ENCODE results near the gene NXPH3. TPM values are rescaled to one million over a fixed set of nuclear protein-coding genes. Genes with fewer than 3 reads are reported as not detected.

NXPH3 gene
- total and polyA plus RNA-seq, 2 donors (not counting 1 experiment from before 2014, with no cell fraction given), result not detected

DNA sequence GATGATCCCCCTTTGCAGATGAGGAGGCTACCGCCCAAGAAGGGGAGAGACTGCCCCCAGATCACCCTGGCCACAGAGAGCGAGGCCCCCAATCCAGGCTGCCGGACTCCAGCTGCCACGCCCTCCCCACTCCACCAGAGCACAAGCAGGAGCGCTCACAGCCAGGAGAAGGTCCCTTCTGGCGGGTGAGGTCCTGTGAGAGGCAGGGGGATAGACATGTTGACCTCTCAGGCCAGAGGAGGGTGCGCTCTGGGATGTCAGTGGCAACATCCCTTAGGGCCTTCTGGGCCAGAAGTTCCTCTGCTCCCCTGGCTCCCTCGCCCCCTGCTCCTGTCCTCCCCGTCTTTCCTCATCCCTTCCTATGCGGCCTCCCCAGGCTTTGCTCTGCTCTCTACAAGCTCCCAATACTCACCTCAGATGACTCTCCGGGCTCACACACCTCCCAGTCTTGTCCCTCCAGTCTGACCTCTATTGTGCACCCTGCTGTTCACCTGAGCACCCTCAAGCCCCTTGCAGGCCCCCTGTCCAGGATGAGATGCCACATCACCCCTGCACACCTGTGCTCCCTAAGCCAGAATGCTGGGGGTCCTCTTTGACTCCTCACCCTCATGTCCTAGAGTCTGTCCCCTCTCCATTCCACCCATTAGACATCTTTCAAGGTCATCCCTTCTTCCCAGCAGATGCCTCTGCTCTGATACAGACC is 5.0 kb upstream of the NXPH3 start:
- POLR2A ChIA-PET, result no interaction called here

DNA sequence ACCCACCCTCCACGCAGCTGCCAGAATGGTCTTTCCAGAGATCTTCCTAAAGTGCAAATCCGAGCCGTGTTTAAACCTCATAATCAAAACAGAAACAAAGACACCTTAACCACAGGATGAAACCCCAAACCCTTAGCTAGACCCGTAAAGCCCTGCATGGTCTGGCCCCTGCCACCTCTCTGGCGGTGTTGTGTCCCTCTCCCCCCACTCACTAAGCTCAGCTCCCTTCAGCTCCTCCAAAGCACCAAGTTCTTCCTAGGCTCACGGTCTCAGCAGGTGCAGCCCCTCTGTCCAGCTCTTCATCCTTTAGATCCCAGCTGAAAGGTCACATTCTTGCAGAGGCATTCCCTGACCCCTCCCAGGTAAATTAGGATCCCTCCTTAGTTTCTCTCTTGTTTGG is 4.4 kb upstream of the NXPH3 start:
- peaks cover 47% of the 10 kb centered on the region for H3K27me3 Mint-ChIP-seq
- peaks cover 0 to 65% (median 22%) of the 10 kb centered on the region in 4 experiments for H3K27me3 ChIP-seq (replicated peaks in 1 of 4; ENCODE audit: control extremely low read depth in 1 of 4, control insufficient read depth in 3 of 4, insufficient read depth in 4 of 4, low read length in 3 of 4)
- ATAC-seq (ENCODE audit: low read depth), result no peak
- H3K9me3 ChIP-seq (ENCODE audit: control extremely low read depth in 1 of 3, control insufficient read depth in 2 of 3, insufficient read depth in 1 of 3, low read length in 2 of 3), result peaks cover 0 to 6% (median 0%) of the 10 kb centered on the region in 3 donors
- TF ChIP-seq EZH2 (IDR thresholded peaks at IDR 0.05; ENCODE audit: borderline replicate concordance, insufficient read depth, low read depth, low read length, poor library complexity, severe bottlenecking), result no peak
- TF ChIP-seq, protein P1, sequence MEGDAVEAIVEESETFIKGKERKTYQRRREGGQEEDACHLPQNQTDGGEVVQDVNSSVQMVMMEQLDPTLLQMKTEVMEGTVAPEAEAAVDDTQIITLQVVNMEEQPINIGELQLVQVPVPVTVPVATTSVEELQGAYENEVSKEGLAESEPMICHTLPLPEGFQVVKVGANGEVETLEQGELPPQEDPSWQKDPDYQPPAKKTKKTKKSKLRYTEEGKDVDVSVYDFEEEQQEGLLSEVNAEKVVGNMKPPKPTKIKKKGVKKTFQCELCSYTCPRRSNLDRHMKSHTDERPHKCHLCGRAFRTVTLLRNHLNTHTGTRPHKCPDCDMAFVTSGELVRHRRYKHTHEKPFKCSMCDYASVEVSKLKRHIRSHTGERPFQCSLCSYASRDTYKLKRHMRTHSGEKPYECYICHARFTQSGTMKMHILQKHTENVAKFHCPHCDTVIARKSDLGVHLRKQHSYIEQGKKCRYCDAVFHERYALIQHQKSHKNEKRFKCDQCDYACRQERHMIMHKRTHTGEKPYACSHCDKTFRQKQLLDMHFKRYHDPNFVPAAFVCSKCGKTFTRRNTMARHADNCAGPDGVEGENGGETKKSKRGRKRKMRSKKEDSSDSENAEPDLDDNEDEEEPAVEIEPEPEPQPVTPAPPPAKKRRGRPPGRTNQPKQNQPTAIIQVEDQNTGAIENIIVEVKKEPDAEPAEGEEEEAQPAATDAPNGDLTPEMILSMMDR (IDR thresholded peaks at IDR 0.05), result no peak
- 82% methylated on average over 6 of the region's 6 CpGs for WGBS (ENCODE audit: insufficient coverage)
- H3K9me3 Mint-ChIP-seq (ENCODE audit: insufficient read depth), result no peaks in the 10 kb centered on the region
- ChIA-PET CTCF (interaction anchor here (0.8 to 17.7 kb wide), 11 partner anchors 9 to 1267 kb away, joined by 3 to 485 read pairs (median 4); partner anchors contain the start of gene SLC35B1), POLR2A (no interaction called here)
- no peak for DNase-seq
- peaks cover 17 to 28% of the 10 kb centered on the region in 2 donors for H3K4me1 ChIP-seq (ENCODE audit: control insufficient read depth in 2 of 2, insufficient read depth in 2 of 2, low read length in 2 of 2)
- peaks cover 23% of the 10 kb centered on the region for H3K4me1 Mint-ChIP-seq
- no peaks in the 10 kb centered on the region for H4K20me1 ChIP-seq (ENCODE audit: control insufficient read depth, insufficient read depth, low read length, poor library complexity, severe bottlenecking)
- H3K27ac Mint-ChIP-seq, result peak overlapping the region; percentile 42
- no peak overlapping the region for H3K9ac ChIP-seq (ENCODE audit: low read length)
- H3K36me3 ChIP-seq (replicated peaks in 1 of 2; ENCODE audit: control extremely low read depth in 1 of 2, control insufficient read depth in 1 of 2, extremely low read depth in 1 of 2, insufficient read depth in 2 of 2, low read length in 1 of 2), result no peaks in the 10 kb centered on the region
- no peak overlapping the region for H3K27ac ChIP-seq (ENCODE audit: low read length in 2 of 2)
- H3K4me2 ChIP-seq (replicated peaks; ENCODE audit: low read depth, low read length, poor library complexity, severe bottlenecking), result no peak overlapping the region
- H3K4me3 Mint-ChIP-seq, result peak overlapping the region; percentile 88
- no peak overlapping the region for H2AFZ ChIP-seq (ENCODE audit: insufficient read depth, low read depth, low read length, poor library complexity, severe bottlenecking)
- no peaks in the 10 kb centered on the region for H3K79me2 ChIP-seq (ENCODE audit: control insufficient read depth, insufficient read depth, low read length)
- no peak overlapping the region for H3K4me3 ChIP-seq (ENCODE audit: control extremely low read depth in 1 of 5, extremely low read depth in 1 of 5, insufficient read depth in 1 of 5, low read depth in 2 of 5, low read length in 4 of 5)
- intact Hi-C loops (cut with micrococcal nuclease), result no loop called here

More for the DNA sequence above, 5.0 kb upstream of the NXPH3 start:
- Histone ChIP-seq H3K9ac (ENCODE audit: low read length) (no peak overlapping the region), H4K20me1 (ENCODE audit: control insufficient read depth, insufficient read depth, low read length, poor library complexity, severe bottlenecking) (no peaks in the 10 kb centered on the region), H3K27ac (ENCODE audit: low read length in 2 of 2) (no peak overlapping the region), H3K9me3 (ENCODE audit: control extremely low read depth in 1 of 3, control insufficient read depth in 2 of 3, insufficient read depth in 1 of 3, low read length in 2 of 3) (peaks cover 0 to 4% (median 0%) of the 10 kb centered on the region in 3 donors), H2AFZ (ENCODE audit: insufficient read depth, low read depth, low read length, poor library complexity, severe bottlenecking) (peak overlapping the region; percentile 84), H3K27me3 (replicated peaks in 1 of 4; ENCODE audit: control extremely low read depth in 1 of 4, control insufficient read depth in 3 of 4, insufficient read depth in 4 of 4, low read length in 3 of 4) (peaks cover 0 to 64% (median 18%) of the 10 kb centered on the region in 4 experiments), H3K79me2 (ENCODE audit: control insufficient read depth, insufficient read depth, low read length) (no peaks in the 10 kb centered on the region), H3K4me2 (replicated peaks; ENCODE audit: low read depth, low read length, poor library complexity, severe bottlenecking) (peak overlapping the region; percentile 78), H3K4me1 (ENCODE audit: control insufficient read depth in 2 of 2, insufficient read depth in 2 of 2, low read length in 2 of 2) (peaks cover 11 to 24% of the 10 kb centered on the region in 2 donors), H3K36me3 (replicated peaks in 1 of 2; ENCODE audit: control extremely low read depth in 1 of 2, control insufficient read depth in 1 of 2, extremely low read depth in 1 of 2, insufficient read depth in 2 of 2, low read length in 1 of 2) (no peaks in the 10 kb centered on the region), H3K4me3 (ENCODE audit: control extremely low read depth in 1 of 5, extremely low read depth in 1 of 5, insufficient read depth in 1 of 5, low read depth in 2 of 5, low read length in 4 of 5) (no peak overlapping the region)
- DNase-seq (peak; percentile 27), ATAC-seq (ENCODE audit: low read depth) (no peak)
- H3K9me3 Mint-ChIP-seq (ENCODE audit: insufficient read depth), result no peaks in the 10 kb centered on the region
- CTCF ChIA-PET, result interaction anchor here (0.5 to 17.7 kb wide), 29 partner anchors 9 to 641 kb away, joined by 3 to 485 read pairs (median 3); partner anchors contain the start of gene SLC35B1
- peak overlapping the region; percentile 88 for H3K4me3 Mint-ChIP-seq
- H3K27ac Mint-ChIP-seq, result peak overlapping the region; percentile 56
- peaks cover 24% of the 10 kb centered on the region for H3K4me1 Mint-ChIP-seq
- H3K27me3 Mint-ChIP-seq, result peaks cover 53% of the 10 kb centered on the region
- intact Hi-C loops (cut with micrococcal nuclease), result loop anchor here (1.0 kb wide), 3 partner anchors 106 to 428 kb away; no protein-coding TSS in a partner anchor
- TF ChIP-seq, protein P1 (IDR thresholded peaks at IDR 0.05), result no peak
- no peak for TF ChIP-seq EZH2 (IDR thresholded peaks at IDR 0.05; ENCODE audit: borderline replicate concordance, insufficient read depth, low read depth, low read length, poor library complexity, severe bottlenecking)
- 88% methylated on average over 7 of the region's 11 CpGs for WGBS (ENCODE audit: insufficient coverage)

Data from B cell (primary cell).